SU-DHL-6 (cell line): ENCODE data around the gene VEGFA.

Experiments used
- CTCF ChIP-seq: fragments of 200-600 bp; sonication (generic); IDR thresholded peaks from one replicate; pipeline ENCODE4 v1.5.1; 2017; ENCODE audit warnings: antibody characterized with exemption, mild to moderate bottlenecking, low read length, moderate library complexity; ENCODE audit not compliant: insufficient read depth, poor library complexity, severe bottlenecking
- EZH2phosphoT487 ChIP-seq: fragments of 200-600 bp; sonication (generic), shearing (Covaris generic); conservative IDR thresholded peaks from 2 replicates; pipeline ENCODE4 v1.6.1; 2018; ENCODE audit warnings: mild to moderate bottlenecking, antibody characterized with exemption, low read length, moderate library complexity, mixed read lengths

GRCh38 chr6:43738267-43738676 is 31.7 kb upstream of the VEGFA start:
- no peak for TF ChIP-seq CTCF
- no peak for TF ChIP-seq EZH2phosphoT487
